Hepatocyte (in vitro differentiated cells): ENCODE data around the gene ZNF548.
"Not testable (repeated sequence)": the region's sequence is repeated elsewhere in the genome, so short reads cannot be mapped to it uniquely, and the experiment has no call there.

ENCODE experiments used
- CTCF ChIP-seq: fragments of 200-600 bp; sonication (generic); IDR thresholded peaks from 2 replicates; pipeline ENCODE4 v1.5.1; 2016; ENCODE audit warnings: antibody characterized with exemption, mild to moderate bottlenecking; ENCODE audit not compliant: poor library complexity
- EZH2 ChIP-seq: fragments of 200-600 bp; sonication (generic); IDR thresholded peaks from 2 replicates; pipeline ENCODE4 v1.6.1; 2016; ENCODE audit warnings: antibody characterized with exemption, mild to moderate bottlenecking, borderline replicate concordance
- EZH2phosphoT487 ChIP-seq: fragments of 200-600 bp; sonication (generic); IDR thresholded peaks from one replicate; pipeline ENCODE4 v1.6.1; 2018; ENCODE audit warnings: antibody characterized with exemption, mild to moderate bottlenecking, low read depth, moderate library complexity; ENCODE audit not compliant: unreplicated experiment, severe bottlenecking

- not testable (repeated sequence) for TF ChIP-seq CTCF, EZH2, EZH2phosphoT487
Measured at GRCh38 chr19:57374647-57375046, 15.0 kb upstream of the ZNF548 start.
